Measurements from ENCODE around the gene NBEAL2. TPM values are rescaled to one million over a fixed set of nuclear protein-coding genes. Genes with fewer than 3 reads are reported as not detected.

The NBEAL2 gene
- total and polyA plus RNA-seq, 4 donors, result 6.3 to 55.8 (median 36.0) TPM

GRCh38 chr3:47003461-47004368 lies 24.2 kb downstream of the NBEAL2 start:
- Histone ChIP-seq H3K4me1 (ENCODE audit: control insufficient read depth in 1 of 2, insufficient read depth in 2 of 2, low read length in 2 of 2) (no peaks in the 10 kb centered on the region), H3K27me3 (ENCODE audit: control insufficient read depth in 1 of 2, insufficient read depth in 2 of 2, low read length in 1 of 2) (no peaks in the 10 kb centered on the region), H3K36me3 (ENCODE audit: control insufficient read depth in 1 of 2, insufficient read depth in 2 of 2, low read length in 1 of 2) (no peaks in the 10 kb centered on the region), H3K4me3 (ENCODE audit: low read length in 2 of 2) (no peak overlapping the region), H3K27ac (ENCODE audit: low read depth in 1 of 2, low read length in 2 of 2) (no peak overlapping the region), H3K9me3 (ENCODE audit: control insufficient read depth, low read length) (no peaks in the 10 kb centered on the region)
- WGBS, 2 donors, result 93 to 95% methylated on average over 27 of the region's 27 CpGs
- intact Hi-C loops (cut with DNase I), result loop anchor here (2.0 to 10.0 kb wide), 2 partner anchors 23 to 299 kb away; partner anchors contain the start of gene TMIE (in 2 of the 2)
- peak in 1 of 2 donors; percentile 65 for DNase-seq
- no peak for ATAC-seq (ENCODE audit: low FRiP score)

DNA sequence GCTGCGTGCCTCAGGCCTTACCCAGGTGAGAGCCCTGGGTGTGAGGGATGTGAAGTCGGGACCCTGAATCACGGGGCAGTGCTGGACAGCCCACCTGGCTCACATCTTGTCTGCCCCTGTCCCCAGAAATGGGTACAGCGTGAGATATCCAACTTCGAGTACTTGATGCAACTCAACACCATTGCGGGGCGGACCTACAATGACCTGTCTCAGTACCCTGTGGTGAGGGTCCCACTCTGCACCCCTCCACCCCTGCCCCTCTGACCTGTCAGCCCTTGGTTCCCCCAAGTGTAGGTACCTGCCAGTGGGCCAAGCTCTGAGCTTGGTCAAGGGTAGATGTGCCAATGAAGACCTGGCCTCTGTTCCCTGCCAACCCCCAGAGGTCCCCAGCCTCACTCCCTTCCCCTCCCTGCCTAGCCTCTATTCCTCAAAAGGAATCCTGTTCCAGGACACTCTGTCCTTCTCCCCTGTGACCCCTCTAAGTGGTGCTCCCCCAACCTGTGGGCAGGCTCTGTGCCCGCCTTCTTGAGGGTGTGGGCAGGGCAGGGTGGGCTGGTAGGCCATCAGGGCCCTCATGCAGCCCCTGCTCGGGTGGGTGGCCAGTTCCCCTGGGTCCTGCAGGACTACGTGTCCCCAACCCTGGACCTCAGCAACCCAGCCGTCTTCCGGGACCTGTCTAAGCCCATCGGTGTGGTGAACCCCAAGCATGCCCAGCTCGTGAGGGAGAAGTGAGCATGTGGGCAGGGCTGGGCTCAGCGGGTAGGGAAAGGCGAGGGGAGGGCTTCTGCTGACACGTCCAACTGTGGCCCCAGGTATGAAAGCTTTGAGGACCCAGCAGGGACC lies 25.1 kb downstream of the NBEAL2 start:
- peak in 1 of 2 donors; percentile 68 for DNase-seq
- intact Hi-C loops (cut with DNase I), result loop anchor here (2.0 to 10.0 kb wide), 2 partner anchors 24 to 300 kb away; partner anchors contain the start of gene TMIE (in 2 of the 2)
- WGBS, 2 donors, result 93 to 95% methylated on average over 17 of the region's 17 CpGs

DNA sequence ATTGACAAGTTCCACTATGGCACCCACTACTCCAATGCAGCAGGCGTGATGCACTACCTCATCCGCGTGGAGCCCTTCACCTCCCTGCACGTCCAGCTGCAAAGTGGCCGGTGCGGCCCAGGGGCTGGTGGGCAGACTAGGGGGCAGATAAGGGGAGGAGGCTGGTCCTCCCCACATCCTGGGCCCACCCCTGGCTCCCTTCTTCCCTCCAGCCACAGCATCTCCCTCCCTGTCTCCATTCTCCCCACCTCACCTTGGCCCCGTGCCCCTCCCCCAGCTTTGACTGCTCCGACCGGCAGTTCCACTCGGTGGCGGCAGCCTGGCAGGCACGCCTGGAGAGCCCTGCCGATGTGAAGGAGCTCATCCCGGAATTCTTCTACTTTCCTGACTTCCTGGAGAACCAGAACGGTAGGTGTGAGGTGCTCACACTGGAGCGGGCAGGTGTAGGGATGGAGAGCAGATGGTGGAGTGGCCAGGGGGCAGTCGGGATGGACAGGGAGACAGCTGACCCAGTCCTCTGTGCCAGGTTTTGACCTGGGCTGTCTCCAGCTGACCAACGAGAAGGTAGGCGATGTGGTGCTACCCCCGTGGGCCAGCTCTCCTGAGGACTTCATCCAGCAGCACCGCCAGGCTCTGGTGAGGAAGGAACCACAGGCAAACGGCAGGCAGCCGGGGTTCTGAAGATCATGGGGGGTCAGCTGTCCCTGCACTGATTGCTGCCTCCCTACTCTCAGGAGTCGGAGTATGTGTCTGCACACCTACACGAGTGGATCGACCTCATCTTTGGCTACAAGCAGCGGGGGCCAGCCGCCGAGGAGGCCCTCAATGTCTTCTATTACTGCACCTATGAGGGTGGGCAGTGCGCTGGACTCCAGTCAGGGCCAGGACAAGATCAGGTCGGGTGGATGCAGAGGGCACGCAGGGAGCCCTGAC lies 26.0 kb downstream of the NBEAL2 start:
- Histone ChIP-seq H3K4me1 (ENCODE audit: control insufficient read depth in 1 of 2, insufficient read depth in 2 of 2, low read length in 2 of 2) (no peaks in the 10 kb centered on the region), H3K4me3 (ENCODE audit: low read length in 2 of 2) (no peak overlapping the region), H3K36me3 (ENCODE audit: control insufficient read depth in 1 of 2, insufficient read depth in 2 of 2, low read length in 1 of 2) (no peaks in the 10 kb centered on the region), H3K27ac (ENCODE audit: low read depth in 1 of 2, low read length in 2 of 2) (no peak overlapping the region), H3K9me3 (ENCODE audit: control insufficient read depth, low read length) (no peaks in the 10 kb centered on the region), H3K27me3 (ENCODE audit: control insufficient read depth in 1 of 2, insufficient read depth in 2 of 2, low read length in 1 of 2) (no peaks in the 10 kb centered on the region)
- WGBS, 2 donors, result 78 to 79% methylated on average over 32 of the region's 32 CpGs
- peak in 1 of 2 donors; percentile 70 for DNase-seq
- ATAC-seq (ENCODE audit: low FRiP score), result no peak
- intact Hi-C loops (cut with DNase I), result loop anchor here (2.0 to 10.0 kb wide), 2 partner anchors 25 to 301 kb away; partner anchors contain the start of gene TMIE (in 2 of the 2)

More for the DNA sequence above, 25.1 kb downstream of the NBEAL2 start:
- H3K4me1 ChIP-seq (ENCODE audit: control insufficient read depth in 1 of 2, insufficient read depth in 2 of 2, low read length in 2 of 2), result no peaks in the 10 kb centered on the region
- no peak for ATAC-seq (ENCODE audit: low FRiP score)
- H3K9me3 ChIP-seq (ENCODE audit: control insufficient read depth, low read length), result no peaks in the 10 kb centered on the region
- H3K27me3 ChIP-seq (ENCODE audit: control insufficient read depth in 1 of 2, insufficient read depth in 2 of 2, low read length in 1 of 2), result no peaks in the 10 kb centered on the region
- H3K36me3 ChIP-seq (ENCODE audit: control insufficient read depth in 1 of 2, insufficient read depth in 2 of 2, low read length in 1 of 2), result no peaks in the 10 kb centered on the region
- H3K4me3 ChIP-seq (ENCODE audit: low read length in 2 of 2), result no peak overlapping the region
- H3K27ac ChIP-seq (ENCODE audit: low read depth in 1 of 2, low read length in 2 of 2), result no peak overlapping the region

- Histone ChIP-seq H3K36me3 (ENCODE audit: control insufficient read depth in 1 of 2, insufficient read depth in 2 of 2, low read length in 1 of 2) (no peaks in the 10 kb centered on the region), H3K27me3 (ENCODE audit: control insufficient read depth in 1 of 2, insufficient read depth in 2 of 2, low read length in 1 of 2) (no peaks in the 10 kb centered on the region), H3K4me1 (ENCODE audit: control insufficient read depth in 1 of 2, insufficient read depth in 2 of 2, low read length in 2 of 2) (no peaks in the 10 kb centered on the region), H3K9me3 (ENCODE audit: control insufficient read depth, low read length) (no peaks in the 10 kb centered on the region), H3K27ac (ENCODE audit: low read depth in 1 of 2, low read length in 2 of 2) (no peak overlapping the region), H3K4me3 (ENCODE audit: low read length in 2 of 2) (no peak overlapping the region)
- ATAC-seq (ENCODE audit: low FRiP score), result no peak
- intact Hi-C loops (cut with DNase I), result loop anchor here (10.0 kb wide), 1 partner anchor 301 kb away; the partner anchor contains the start of gene TMIE (in 2 of the 2)
- no peak for DNase-seq
- 88 to 89% methylated on average over 9 of the region's 9 CpGs for WGBS, 2 donors
Observed at GRCh38 chr3:47006145-47006651, 26.7 kb downstream of the NBEAL2 start.

DNA sequence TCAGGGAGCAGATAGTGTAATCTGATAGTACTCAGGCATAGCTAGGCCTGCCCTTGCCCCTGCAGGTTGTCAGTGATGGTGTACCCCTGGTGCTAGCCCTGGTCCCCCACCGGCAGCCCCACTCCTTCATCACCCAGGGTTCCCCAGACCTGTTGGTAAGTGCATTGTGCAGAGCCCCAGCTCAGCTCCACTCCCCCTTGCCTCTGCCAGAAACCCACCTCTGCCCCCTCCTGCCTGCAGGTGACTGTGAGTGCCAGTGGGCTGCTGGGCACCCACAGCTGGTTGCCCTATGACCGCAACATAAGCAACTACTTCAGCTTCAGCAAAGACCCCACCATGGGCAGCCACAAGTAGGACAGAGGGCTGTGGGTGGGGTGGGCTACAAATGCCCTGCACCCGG lies 27.5 kb downstream of the NBEAL2 start:
- Histone ChIP-seq H3K4me1 (ENCODE audit: control insufficient read depth in 1 of 2, insufficient read depth in 2 of 2, low read length in 2 of 2) (no peaks in the 10 kb centered on the region), H3K27me3 (ENCODE audit: control insufficient read depth in 1 of 2, insufficient read depth in 2 of 2, low read length in 1 of 2) (no peaks in the 10 kb centered on the region), H3K4me3 (ENCODE audit: low read length in 2 of 2) (no peak overlapping the region), H3K9me3 (ENCODE audit: control insufficient read depth, low read length) (no peaks in the 10 kb centered on the region), H3K36me3 (ENCODE audit: control insufficient read depth in 1 of 2, insufficient read depth in 2 of 2, low read length in 1 of 2) (no peaks in the 10 kb centered on the region), H3K27ac (ENCODE audit: low read depth in 1 of 2, low read length in 2 of 2) (no peak overlapping the region)
- no peak for ATAC-seq (ENCODE audit: low FRiP score)
- DNase-seq, result peak in 1 of 2 donors; percentile 62
- 82 to 89% methylated on average over 3 of the region's 3 CpGs for WGBS, 2 donors
- intact Hi-C loops (cut with DNase I), result loop anchor here (10.0 kb wide), 1 partner anchor 302 kb away; the partner anchor contains the start of gene TMIE (in 2 of the 2)

DNA sequence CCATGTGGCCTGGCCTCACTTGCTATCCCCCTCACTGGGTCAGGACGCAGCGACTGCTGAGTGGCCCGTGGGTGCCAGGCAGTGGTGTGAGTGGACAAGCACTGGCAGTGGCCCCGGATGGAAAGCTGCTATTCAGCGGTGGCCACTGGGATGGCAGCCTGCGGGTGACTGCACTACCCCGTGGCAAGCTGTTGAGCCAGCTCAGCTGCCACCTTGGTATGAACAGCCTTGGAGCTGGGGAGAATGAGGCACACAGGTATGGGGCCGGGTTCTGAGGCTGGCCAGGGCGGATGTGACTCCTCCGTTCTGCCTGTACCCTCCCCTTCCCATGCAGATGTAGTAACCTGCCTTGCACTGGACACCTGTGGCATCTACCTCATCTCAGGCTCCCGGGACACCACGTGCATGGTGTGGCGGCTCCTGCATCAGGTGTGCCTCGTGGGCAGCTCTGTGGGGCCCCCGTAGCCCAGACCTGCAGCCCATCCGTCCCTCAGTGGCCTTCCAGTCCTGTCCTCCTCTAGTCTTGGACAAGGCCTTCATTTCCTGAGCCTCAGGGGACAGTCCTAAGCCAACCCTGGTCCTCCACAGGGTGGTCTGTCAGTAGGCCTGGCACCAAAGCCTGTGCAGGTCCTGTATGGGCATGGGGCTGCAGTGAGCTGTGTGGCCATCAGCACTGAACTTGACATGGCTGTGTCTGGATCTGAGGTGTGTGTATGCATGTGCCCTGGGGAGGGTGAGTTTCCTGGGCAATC lies 28.2 kb downstream of the NBEAL2 start:
- 82% methylated on average over 16 of the region's 16 CpGs for WGBS, 2 donors
- no peaks in the 10 kb centered on the region for H3K9me3 ChIP-seq (ENCODE audit: control insufficient read depth, low read length)
- peak in 1 of 2 donors; percentile 73 for DNase-seq

GRCh38 chr3:47008234-47008796 lies 28.8 kb downstream of the NBEAL2 start:
- no peaks in the 10 kb centered on the region for H3K9me3 ChIP-seq (ENCODE audit: control insufficient read depth, low read length)
- H3K36me3 ChIP-seq (ENCODE audit: control insufficient read depth in 1 of 2, insufficient read depth in 2 of 2, low read length in 1 of 2), result no peaks in the 10 kb centered on the region
- WGBS, 2 donors, result 91 to 93% methylated on average over 13 of the region's 13 CpGs
- H3K4me1 ChIP-seq (ENCODE audit: control insufficient read depth in 1 of 2, insufficient read depth in 2 of 2, low read length in 2 of 2), result no peaks in the 10 kb centered on the region
- no peak overlapping the region for H3K27ac ChIP-seq (ENCODE audit: low read depth in 1 of 2, low read length in 2 of 2)
- DNase-seq, result peak in 1 of 2 donors; percentile 62
- ATAC-seq (ENCODE audit: low FRiP score), result no peak
- intact Hi-C loops (cut with DNase I), result loop anchor here (10.0 kb wide), 1 partner anchor 304 kb away; the partner anchor contains the start of gene TMIE (in 2 of the 2)
- no peaks in the 10 kb centered on the region for H3K27me3 ChIP-seq (ENCODE audit: control insufficient read depth in 1 of 2, insufficient read depth in 2 of 2, low read length in 1 of 2)
- H3K4me3 ChIP-seq (ENCODE audit: low read length in 2 of 2), result no peak overlapping the region

More for the DNA sequence above, 28.2 kb downstream of the NBEAL2 start:
- Histone ChIP-seq H3K4me3 (ENCODE audit: low read length in 2 of 2) (no peak overlapping the region), H3K27me3 (ENCODE audit: control insufficient read depth in 1 of 2, insufficient read depth in 2 of 2, low read length in 1 of 2) (no peaks in the 10 kb centered on the region), H3K27ac (ENCODE audit: low read depth in 1 of 2, low read length in 2 of 2) (no peak overlapping the region), H3K4me1 (ENCODE audit: control insufficient read depth in 1 of 2, insufficient read depth in 2 of 2, low read length in 2 of 2) (no peaks in the 10 kb centered on the region), H3K36me3 (ENCODE audit: control insufficient read depth in 1 of 2, insufficient read depth in 2 of 2, low read length in 1 of 2) (no peaks in the 10 kb centered on the region)
- no peak for ATAC-seq (ENCODE audit: low FRiP score)
- intact Hi-C loops (cut with DNase I), result loop anchor here (10.0 kb wide), 1 partner anchor 303 kb away; the partner anchor contains the start of gene TMIE (in 2 of the 2)
